ENCODE data around the gene AKR1C2.

AKR1C2 gene

DNA sequence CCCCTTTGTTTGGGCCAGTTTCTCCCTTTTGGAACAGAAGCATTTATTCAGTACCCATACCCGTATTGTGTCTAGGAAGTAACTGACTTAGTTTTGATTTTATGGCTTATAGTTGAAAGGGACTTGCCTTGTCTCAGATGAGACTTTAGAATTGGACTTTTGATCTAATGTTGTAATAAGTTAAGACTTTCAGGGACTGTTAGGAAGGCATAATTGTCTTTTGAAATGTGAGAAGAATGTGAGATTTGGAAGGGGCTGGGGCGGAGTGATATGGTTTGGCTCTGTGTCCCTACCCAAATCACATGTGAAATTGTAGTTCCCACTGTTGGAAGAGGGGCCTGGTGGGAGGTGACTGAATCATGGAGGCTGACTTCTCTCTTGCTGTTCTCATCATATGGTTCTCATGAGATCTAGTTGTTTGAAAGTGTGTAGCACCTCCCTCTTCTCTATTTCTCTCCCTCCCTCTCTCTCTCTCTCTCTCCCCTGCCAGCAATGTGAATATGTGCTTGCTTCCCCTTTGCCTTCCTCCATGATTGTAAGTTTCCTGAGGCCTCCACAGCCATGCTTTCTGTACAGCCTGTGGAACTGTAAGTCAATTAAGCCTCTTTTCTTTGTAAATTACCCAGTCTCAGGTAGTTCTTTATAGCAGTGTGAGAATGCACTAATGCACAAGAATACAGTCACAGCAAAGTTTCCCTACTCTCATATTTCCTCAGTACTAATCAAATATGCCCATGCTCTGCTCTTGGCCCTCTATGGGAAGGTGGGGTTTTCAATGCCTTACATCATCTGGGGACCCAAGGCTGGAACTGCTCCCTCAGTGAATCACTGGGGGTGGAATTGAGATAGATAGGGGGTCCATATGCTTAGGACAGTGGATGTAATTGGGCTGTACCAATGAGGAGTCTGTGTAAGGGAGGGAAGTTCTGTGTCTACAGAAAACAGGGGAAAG is 57.6 kb downstream of the AKR1C2 start:
- no peak overlapping the region for H3K4me3 ChIP-seq (ENCODE audit: low read depth, low read length)
- no peaks in the 10 kb centered on the region for H3K9me3 ChIP-seq (ENCODE audit: control insufficient read depth, insufficient read depth, low read depth, low read length)
- H3K27ac ChIP-seq (ENCODE audit: extremely low read depth, low read depth, low read length) = no peak overlapping the region
- H3K36me3 ChIP-seq (ENCODE audit: control insufficient read depth in 2 of 2, insufficient read depth in 1 of 2, low read length in 2 of 2) = no peaks in the 10 kb centered on the region
- CTCF ChIA-PET = no interaction called here
- POLR2A ChIA-PET = no interaction called here
- H3K4me1 ChIP-seq (ENCODE audit: control insufficient read depth, insufficient read depth, low read length) = no peaks in the 10 kb centered on the region
- no peak for TF ChIP-seq ZFHX2 (tag by site-specific recombination; conservative IDR thresholded peaks at IDR 0.05)
- TF ChIP-seq ZNF2 (tag by site-specific recombination; IDR thresholded peaks at IDR 0.05) = no peak

DNA sequence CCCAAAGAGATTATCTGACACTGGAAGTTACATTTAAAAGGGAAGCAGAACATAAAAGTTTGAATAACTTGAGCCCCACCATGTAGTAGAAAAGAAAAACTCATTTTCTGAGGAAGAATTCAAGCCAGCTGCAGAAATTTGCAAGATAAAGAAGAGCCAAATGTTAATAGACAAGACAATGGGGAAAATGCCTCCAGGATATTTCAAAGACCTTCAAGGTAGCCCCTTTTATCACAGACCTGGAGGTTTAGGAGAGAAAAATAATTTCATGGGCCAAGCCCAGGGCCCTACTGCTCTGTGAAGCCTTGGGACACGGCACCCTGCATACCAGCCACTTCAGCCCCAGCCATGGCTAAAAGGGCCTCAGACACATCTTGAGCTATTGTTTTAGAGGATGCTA is 58.8 kb downstream of the AKR1C2 start:
- H3K4me1 ChIP-seq (ENCODE audit: control insufficient read depth, insufficient read depth, low read length) = no peaks in the 10 kb centered on the region
- ChIA-PET CTCF (interaction anchor here (0.6 kb wide), 1 partner anchor 593 kb away, joined by 4 read pairs; no protein-coding TSS in a partner anchor), POLR2A (no interaction called here)
- TF ChIP-seq ZNF324 (tag by site-specific recombination; IDR thresholded peaks at IDR 0.05) = no peak
- TF ChIP-seq, protein P1, sequence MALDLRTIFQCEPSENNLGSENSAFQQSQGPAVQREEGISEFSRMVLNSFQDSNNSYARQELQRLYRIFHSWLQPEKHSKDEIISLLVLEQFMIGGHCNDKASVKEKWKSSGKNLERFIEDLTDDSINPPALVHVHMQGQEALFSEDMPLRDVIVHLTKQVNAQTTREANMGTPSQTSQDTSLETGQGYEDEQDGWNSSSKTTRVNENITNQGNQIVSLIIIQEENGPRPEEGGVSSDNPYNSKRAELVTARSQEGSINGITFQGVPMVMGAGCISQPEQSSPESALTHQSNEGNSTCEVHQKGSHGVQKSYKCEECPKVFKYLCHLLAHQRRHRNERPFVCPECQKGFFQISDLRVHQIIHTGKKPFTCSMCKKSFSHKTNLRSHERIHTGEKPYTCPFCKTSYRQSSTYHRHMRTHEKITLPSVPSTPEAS (tag by site-specific recombination; IDR thresholded peaks at IDR 0.05) = no peak
- TF ChIP-seq, protein P2, sequence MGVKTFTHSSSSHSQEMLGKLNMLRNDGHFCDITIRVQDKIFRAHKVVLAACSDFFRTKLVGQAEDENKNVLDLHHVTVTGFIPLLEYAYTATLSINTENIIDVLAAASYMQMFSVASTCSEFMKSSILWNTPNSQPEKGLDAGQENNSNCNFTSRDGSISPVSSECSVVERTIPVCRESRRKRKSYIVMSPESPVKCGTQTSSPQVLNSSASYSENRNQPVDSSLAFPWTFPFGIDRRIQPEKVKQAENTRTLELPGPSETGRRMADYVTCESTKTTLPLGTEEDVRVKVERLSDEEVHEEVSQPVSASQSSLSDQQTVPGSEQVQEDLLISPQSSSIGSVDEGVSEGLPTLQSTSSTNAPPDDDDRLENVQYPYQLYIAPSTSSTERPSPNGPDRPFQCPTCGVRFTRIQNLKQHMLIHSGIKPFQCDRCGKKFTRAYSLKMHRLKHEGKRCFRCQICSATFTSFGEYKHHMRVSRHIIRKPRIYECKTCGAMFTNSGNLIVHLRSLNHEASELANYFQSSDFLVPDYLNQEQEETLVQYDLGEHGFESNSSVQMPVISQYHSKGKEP (tag by site-specific recombination; IDR thresholded peaks at IDR 0.05) = no peak
- TF ChIP-seq ZNF426 (tag by site-specific recombination; IDR thresholded peaks at IDR 0.05) = no peak
- no peak for TF ChIP-seq ZNF544 (tag by site-specific recombination; IDR thresholded peaks at IDR 0.05)
- no peak for TF ChIP-seq ZNF114 (tag by site-specific recombination; IDR thresholded peaks at IDR 0.05)
- no peak for TF ChIP-seq ZNF423 (tag by site-specific recombination; IDR thresholded peaks at IDR 0.05)
- no peak for TF ChIP-seq ZNF202 (tag by site-specific recombination; IDR thresholded peaks at IDR 0.05; ENCODE audit: borderline replicate concordance)
- TF ChIP-seq ZNF112 (tag by site-specific recombination; IDR thresholded peaks at IDR 0.05) = no peak
- TF ChIP-seq ZNF521 (tag by site-specific recombination; IDR thresholded peaks at IDR 0.05) = no peak
- no peak for TF ChIP-seq ZXDB (tag by site-specific recombination; IDR thresholded peaks at IDR 0.05)
- no peak for TF ChIP-seq ZNF548 (tag by site-specific recombination; IDR thresholded peaks at IDR 0.05)
- TF ChIP-seq PRDM4 (tag by site-specific recombination; IDR thresholded peaks at IDR 0.05) = no peak
- TF ChIP-seq, protein P3, sequence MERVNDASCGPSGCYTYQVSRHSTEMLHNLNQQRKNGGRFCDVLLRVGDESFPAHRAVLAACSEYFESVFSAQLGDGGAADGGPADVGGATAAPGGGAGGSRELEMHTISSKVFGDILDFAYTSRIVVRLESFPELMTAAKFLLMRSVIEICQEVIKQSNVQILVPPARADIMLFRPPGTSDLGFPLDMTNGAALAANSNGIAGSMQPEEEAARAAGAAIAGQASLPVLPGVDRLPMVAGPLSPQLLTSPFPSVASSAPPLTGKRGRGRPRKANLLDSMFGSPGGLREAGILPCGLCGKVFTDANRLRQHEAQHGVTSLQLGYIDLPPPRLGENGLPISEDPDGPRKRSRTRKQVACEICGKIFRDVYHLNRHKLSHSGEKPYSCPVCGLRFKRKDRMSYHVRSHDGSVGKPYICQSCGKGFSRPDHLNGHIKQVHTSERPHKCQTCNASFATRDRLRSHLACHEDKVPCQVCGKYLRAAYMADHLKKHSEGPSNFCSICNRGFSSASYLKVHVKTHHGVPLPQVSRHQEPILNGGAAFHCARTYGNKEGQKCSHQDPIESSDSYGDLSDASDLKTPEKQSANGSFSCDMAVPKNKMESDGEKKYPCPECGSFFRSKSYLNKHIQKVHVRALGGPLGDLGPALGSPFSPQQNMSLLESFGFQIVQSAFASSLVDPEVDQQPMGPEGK (tag by site-specific recombination; IDR thresholded peaks at IDR 0.05) = no peak
- no peak for TF ChIP-seq GLIS1 (tag by site-specific recombination; IDR thresholded peaks at IDR 0.05)
- no peak for TF ChIP-seq ZNF747 (tag by site-specific recombination; IDR thresholded peaks at IDR 0.05)
- TF ChIP-seq ZNF621 (tag by site-specific recombination; IDR thresholded peaks at IDR 0.05) = no peak
- no peak for TF ChIP-seq ZNF654 (tag by site-specific recombination; IDR thresholded peaks at IDR 0.05; ENCODE audit: low read depth)
- TF ChIP-seq, protein P4, sequence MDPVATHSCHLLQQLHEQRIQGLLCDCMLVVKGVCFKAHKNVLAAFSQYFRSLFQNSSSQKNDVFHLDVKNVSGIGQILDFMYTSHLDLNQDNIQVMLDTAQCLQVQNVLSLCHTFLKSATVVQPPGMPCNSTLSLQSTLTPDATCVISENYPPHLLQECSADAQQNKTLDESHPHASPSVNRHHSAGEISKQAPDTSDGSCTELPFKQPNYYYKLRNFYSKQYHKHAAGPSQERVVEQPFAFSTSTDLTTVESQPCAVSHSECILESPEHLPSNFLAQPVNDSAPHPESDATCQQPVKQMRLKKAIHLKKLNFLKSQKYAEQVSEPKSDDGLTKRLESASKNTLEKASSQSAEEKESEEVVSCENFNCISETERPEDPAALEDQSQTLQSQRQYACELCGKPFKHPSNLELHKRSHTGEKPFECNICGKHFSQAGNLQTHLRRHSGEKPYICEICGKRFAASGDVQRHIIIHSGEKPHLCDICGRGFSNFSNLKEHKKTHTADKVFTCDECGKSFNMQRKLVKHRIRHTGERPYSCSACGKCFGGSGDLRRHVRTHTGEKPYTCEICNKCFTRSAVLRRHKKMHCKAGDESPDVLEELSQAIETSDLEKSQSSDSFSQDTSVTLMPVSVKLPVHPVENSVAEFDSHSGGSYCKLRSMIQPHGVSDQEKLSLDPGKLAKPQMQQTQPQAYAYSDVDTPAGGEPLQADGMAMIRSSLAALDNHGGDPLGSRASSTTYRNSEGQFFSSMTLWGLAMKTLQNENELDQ (tag by site-specific recombination; IDR thresholded peaks at IDR 0.05; ENCODE audit: low read depth) = no peak
- no peak for TF ChIP-seq ZNF433 (tag by site-specific recombination; IDR thresholded peaks at IDR 0.05; ENCODE audit: low read depth)
- H3K9me3 ChIP-seq (ENCODE audit: control insufficient read depth, insufficient read depth, low read depth, low read length) = no peaks in the 10 kb centered on the region
- H3K4me3 ChIP-seq (ENCODE audit: low read depth, low read length) = no peak overlapping the region
- no peak overlapping the region for H3K27ac ChIP-seq (ENCODE audit: extremely low read depth, low read depth, low read length)
- no peaks in the 10 kb centered on the region for H3K36me3 ChIP-seq (ENCODE audit: control insufficient read depth in 2 of 2, insufficient read depth in 1 of 2, low read length in 2 of 2)
